Measurements from ENCODE around the gene CELSR1.
"Not testable (repeated sequence)": the region's sequence is repeated elsewhere in the genome, so short reads cannot be mapped to it uniquely, and the experiment has no call there.

The CELSR1 gene

GRCh38 chr22:46315976-46316375, 221.4 kb downstream of the CELSR1 start:
- intact Hi-C loops (cut with DNase I): no loop called here
- DNase-seq: no peak

- intact Hi-C loops (cut with DNase I): loop anchor here (5.0 kb wide), 1 partner anchor 191 kb away; no protein-coding TSS in a partner anchor
Observed at GRCh38 chr22:46312848-46313247, 224.6 kb downstream of the CELSR1 start.

GRCh38 chr22:46312056-46312455, 225.4 kb downstream of the CELSR1 start:
- no peak for DNase-seq
- intact Hi-C loops (cut with DNase I): loop anchor here (5.0 kb wide), 1 partner anchor 190 kb away; no protein-coding TSS in a partner anchor

More at GRCh38 chr22:46312848-46313247, 224.6 kb downstream of the CELSR1 start:
- not testable (repeated sequence) for DNase-seq

All from head of caudate nucleus (tissue), 42 donors.